Measurements from ENCODE around the gene TMEM140.
"Not testable (repeated sequence)": the region's sequence is repeated elsewhere in the genome, so short reads cannot be mapped to it uniquely, and the experiment has no call there.

The TMEM140 gene

DNA sequence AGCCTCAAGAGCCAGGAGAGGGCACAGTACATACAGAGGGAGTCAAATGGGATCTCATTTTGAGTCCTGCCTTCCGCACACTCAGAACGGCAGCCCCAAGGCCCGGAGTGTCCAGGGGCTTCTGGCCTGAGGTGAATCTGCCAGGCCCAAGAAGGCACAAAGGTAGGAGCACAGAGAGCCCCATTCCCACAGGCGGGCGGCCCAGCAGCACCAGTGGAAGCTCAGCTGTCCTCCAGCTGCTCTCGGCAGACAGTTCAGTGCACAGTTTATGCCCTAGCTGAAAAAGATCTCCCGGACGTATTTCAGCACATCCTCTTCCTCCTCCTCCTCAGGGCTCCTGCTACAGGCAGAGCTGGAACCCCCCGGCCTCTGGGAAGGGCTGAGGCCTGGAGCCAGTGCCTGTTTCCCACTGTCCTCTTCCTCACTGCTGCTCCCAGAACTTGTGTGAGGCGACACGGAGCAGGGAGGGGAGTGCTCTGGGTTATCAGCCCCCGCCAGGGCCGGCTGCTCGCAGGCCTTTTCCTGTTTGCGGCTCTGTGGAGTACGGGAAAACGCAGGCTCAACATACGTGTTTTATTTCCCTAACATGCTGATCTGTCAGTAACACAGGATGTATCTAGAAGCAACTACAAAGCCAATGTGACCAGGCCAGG, 18.6 kb downstream of the TMEM140 start:
- peaks cover 12% of the 10 kb centered on the region for H3K4me1 ChIP-seq (ENCODE audit: control insufficient read depth, insufficient read depth, low read length, poor library complexity, severe bottlenecking)
- WGBS, 2 experiments (ENCODE audit: insufficient coverage in 2 of 2), result 94 to 99% methylated on average over 12 to 18 of the region's 18 CpGs
- H3K9me3 ChIP-seq (ENCODE audit: control insufficient read depth, low read length), result peaks cover 10% of the 10 kb centered on the region
- no peak overlapping the region for H3K27ac ChIP-seq (ENCODE audit: low read depth, low read length, severe bottlenecking)
- no peak overlapping the region for H3K4me3 ChIP-seq (ENCODE audit: extremely low read depth, insufficient read depth, low read length, poor library complexity, severe bottlenecking)
- peaks cover 64% of the 10 kb centered on the region for H3K36me3 ChIP-seq (ENCODE audit: control insufficient read depth, insufficient read depth, low read length)

DNA sequence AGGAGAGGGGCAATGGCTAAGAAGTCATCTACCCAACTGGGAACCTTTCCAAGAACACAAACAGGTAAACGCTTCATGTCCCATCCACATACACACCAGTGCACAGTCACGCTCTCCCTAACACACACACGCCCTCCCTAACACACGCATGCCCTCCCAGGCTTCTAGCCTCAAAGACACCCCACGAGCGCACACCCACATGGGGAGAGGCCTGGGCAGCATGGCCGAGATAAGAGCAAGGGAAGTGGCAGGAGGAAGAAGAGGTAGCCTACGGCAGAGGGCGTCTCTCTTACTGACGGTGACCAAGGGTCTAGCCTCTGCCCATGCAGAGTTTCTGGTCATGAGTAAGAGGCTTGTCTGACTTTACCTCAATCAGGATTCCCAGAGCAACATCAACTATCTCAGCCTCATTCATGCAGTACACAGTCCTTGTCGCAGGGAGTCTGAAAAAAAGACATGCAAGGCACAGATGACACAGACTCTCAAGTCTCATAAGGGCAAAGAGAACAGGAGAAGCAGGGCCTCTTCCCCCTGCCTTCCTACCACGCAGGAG, 19.6 kb downstream of the TMEM140 start:
- Histone ChIP-seq H3K36me3 (ENCODE audit: control insufficient read depth, insufficient read depth, low read length) (peaks cover 59% of the 10 kb centered on the region), H3K4me1 (ENCODE audit: control insufficient read depth, insufficient read depth, low read length, poor library complexity, severe bottlenecking) (peaks cover 12% of the 10 kb centered on the region), H3K27ac (ENCODE audit: low read depth, low read length, severe bottlenecking) (no peak overlapping the region), H3K4me3 (ENCODE audit: extremely low read depth, insufficient read depth, low read length, poor library complexity, severe bottlenecking) (no peak overlapping the region), H3K9me3 (ENCODE audit: control insufficient read depth, low read length) (peaks cover 5% of the 10 kb centered on the region)
- 84 to 92% methylated on average over 5 to 9 of the region's 12 CpGs for WGBS, 2 experiments (ENCODE audit: insufficient coverage in 2 of 2)

DNA sequence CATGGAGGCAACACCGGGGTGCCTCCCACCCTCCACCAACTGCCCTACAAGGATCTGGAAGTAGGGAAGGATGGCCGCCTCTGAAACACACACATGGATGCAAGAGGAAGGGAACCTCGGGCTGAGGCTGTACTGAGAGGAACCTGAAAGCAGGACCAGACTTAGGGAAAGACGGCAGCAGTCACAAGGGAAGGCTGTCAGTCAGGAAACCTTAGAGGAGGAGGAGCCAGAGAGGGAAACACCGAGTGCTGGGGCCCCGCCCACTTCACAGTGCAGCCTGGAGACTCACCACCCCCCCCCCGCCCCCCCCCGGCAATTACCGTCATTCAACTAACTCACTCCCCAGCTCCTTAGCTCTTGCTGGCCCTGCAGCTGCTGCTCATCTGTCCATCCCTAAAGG, 20.1 kb downstream of the TMEM140 start:
- 83 to 94% methylated on average over 2 of the region's 9 CpGs for WGBS, 2 experiments (ENCODE audit: insufficient coverage in 2 of 2)
- no peak overlapping the region for H3K27ac ChIP-seq (ENCODE audit: low read depth, low read length, severe bottlenecking)
- H3K4me1 ChIP-seq (ENCODE audit: control insufficient read depth, insufficient read depth, low read length, poor library complexity, severe bottlenecking), result peaks cover 12% of the 10 kb centered on the region
- H3K9me3 ChIP-seq (ENCODE audit: control insufficient read depth, low read length), result no peaks in the 10 kb centered on the region
- H3K4me3 ChIP-seq (ENCODE audit: extremely low read depth, insufficient read depth, low read length, poor library complexity, severe bottlenecking), result no peak overlapping the region
- H3K36me3 ChIP-seq (ENCODE audit: control insufficient read depth, insufficient read depth, low read length), result peaks cover 59% of the 10 kb centered on the region

DNA sequence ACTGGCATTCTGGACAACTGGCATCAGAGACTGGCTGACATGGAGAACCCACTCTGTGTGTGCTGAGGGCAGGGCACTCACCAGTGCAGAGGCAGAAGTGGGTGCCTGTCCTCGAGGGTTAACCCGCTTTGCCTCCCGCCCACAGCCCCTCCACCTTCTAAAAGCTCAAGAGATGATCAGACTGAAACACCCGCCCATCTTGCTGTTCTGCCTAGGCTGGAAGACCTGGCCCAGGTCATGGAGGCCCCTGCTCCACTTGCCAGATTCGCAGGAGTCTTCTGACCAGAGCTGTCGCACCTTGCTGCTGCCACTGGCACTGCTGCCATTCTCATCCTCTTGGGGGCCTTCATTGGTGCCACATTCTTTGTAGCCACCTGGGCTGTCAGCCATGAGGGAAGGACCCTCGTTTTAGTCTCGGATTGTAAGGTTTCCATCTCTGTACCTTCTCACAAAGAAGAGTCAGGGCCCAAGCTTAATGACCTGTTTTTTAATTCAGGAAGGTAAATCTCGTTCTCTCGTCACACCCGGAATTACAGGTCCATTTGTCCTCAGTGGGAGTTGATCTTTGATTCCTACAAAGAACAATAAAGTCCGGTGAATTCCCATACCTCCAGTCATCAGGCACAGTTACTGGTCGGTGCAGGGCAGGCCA, 20.7 kb downstream of the TMEM140 start:
- peaks cover 57% of the 10 kb centered on the region for H3K36me3 ChIP-seq (ENCODE audit: control insufficient read depth, insufficient read depth, low read length)
- peaks cover 12% of the 10 kb centered on the region for H3K4me1 ChIP-seq (ENCODE audit: control insufficient read depth, insufficient read depth, low read length, poor library complexity, severe bottlenecking)
- WGBS, 2 experiments (ENCODE audit: insufficient coverage in 2 of 2), result 89 to 96% methylated on average over 11 to 12 of the region's 13 CpGs
- H3K4me3 ChIP-seq (ENCODE audit: extremely low read depth, insufficient read depth, low read length, poor library complexity, severe bottlenecking), result no peak overlapping the region
- no peaks in the 10 kb centered on the region for H3K9me3 ChIP-seq (ENCODE audit: control insufficient read depth, low read length)
- H3K27ac ChIP-seq (ENCODE audit: low read depth, low read length, severe bottlenecking), result no peak overlapping the region

DNA sequence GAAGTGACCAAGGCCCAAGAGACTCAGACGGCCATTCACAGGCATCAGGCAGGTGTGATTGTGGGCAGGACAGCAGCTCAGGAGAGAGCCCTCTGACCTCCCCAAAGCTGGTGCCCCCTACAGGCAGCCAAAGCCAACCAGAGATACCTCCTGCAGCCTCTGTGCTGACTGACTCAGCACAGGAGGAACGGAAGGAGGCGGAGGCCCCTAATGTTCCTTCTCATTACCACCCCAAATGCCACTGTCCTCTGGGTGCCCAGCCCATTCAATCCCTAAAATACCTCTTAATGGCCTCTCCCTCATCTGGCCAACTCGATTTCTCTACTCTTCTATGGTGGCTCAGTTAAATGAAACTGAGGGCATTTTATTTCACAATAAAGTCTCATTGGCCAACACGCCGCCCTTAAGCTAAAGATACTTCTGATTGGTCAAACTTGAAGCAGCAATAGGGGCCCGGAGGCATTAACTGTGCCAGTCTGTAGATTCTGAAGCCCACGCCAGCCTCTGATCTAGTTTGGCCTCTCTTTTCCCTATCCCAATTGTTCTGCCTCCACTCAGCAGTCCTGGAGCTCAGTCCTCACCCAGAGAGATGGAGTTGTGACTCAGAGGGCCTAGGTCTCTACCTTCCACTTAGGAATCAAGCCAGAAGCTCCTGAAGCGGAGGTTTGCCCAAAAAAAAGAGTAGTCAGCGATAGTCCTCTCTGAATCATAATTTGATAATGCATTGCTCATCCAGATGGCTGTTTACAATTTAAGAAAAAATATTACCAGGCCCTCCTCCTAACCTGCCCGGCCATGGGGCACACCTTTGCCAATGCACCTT, 21.5 kb downstream of the TMEM140 start:
- 69 to 72% methylated on average over 7 to 9 of the region's 11 CpGs for WGBS, 2 experiments (ENCODE audit: insufficient coverage in 2 of 2)
- Histone ChIP-seq H3K4me3 (ENCODE audit: extremely low read depth, insufficient read depth, low read length, poor library complexity, severe bottlenecking) (peak overlapping the region; percentile 84), H3K9me3 (ENCODE audit: control insufficient read depth, low read length) (no peaks in the 10 kb centered on the region), H3K36me3 (ENCODE audit: control insufficient read depth, insufficient read depth, low read length) (peaks cover 50% of the 10 kb centered on the region), H3K4me1 (ENCODE audit: control insufficient read depth, insufficient read depth, low read length, poor library complexity, severe bottlenecking) (peaks cover 12% of the 10 kb centered on the region), H3K27ac (ENCODE audit: low read depth, low read length, severe bottlenecking) (peak overlapping the region; percentile 92)

DNA sequence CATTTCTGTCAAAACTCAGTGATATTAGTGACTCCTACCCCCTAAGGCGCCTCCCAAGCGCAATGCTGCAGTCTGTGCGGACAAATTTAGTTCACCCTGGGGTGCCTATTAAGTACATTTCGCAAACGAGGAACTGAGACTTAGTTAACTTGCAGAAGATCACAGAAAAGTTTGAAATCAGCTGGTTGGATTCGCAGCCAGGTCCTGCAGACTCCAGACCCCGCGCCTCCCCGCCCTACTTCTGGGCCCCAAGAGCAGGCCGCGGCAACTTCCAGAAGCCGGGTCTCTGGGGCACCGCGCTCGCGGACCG, 22.0 kb downstream of the TMEM140 start:
- Histone ChIP-seq H3K9me3 (ENCODE audit: control insufficient read depth, low read length) (no peaks in the 10 kb centered on the region), H3K4me3 (ENCODE audit: extremely low read depth, insufficient read depth, low read length, poor library complexity, severe bottlenecking) (peak overlapping the region; percentile 84), H3K36me3 (ENCODE audit: control insufficient read depth, insufficient read depth, low read length) (peaks cover 44% of the 10 kb centered on the region), H3K4me1 (ENCODE audit: control insufficient read depth, insufficient read depth, low read length, poor library complexity, severe bottlenecking) (peaks cover 12% of the 10 kb centered on the region), H3K27ac (ENCODE audit: low read depth, low read length, severe bottlenecking) (peak overlapping the region; percentile 92)
- WGBS, 2 experiments (ENCODE audit: insufficient coverage in 2 of 2), result 0 to 2% methylated on average over 9 to 13 of the region's 17 CpGs

DNA sequence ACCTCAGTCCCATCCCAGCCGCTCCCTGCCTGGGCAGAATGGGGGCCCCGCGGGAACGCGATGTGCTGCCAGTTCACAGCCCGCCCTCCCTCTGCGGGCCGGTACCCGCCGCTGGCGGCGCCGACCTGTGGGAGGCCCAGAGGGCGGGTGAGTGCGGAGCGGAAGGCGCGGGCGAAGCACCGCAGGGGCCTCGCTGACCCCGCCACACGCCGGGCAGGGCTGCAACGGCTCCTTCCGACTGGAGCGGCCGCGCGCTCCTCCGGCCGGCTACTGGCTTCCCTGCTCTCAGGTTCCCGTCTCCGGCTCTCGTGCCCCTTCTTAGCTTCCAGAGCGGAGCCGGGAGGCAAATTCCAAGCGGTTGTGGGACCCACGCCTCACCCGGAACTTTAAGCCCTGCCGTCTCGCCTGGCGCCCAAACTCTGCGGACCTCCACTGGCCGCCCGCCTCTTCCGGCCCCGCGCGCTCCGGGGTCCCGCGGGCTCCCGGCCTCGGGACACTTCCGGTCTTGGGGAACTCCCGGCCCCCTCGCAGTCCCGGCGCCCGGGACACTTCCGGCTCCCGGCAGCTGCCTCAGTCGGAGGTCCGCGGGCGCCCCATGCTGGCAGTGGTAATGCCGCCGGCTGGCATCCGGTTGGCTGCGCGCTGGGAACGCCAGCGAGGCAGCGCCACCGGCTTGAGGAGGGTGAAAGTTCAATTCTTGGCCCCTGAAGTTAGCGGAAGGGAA, 22.6 kb downstream of the TMEM140 start, which contains the start of gene CYREN:
Gene CYREN, minus strand, starts transcription at position 434 of the 724 bp plus-strand sequence. CDS start 1,785 bp downstream, outside the sequence.
- Histone ChIP-seq H3K4me1 (ENCODE audit: control insufficient read depth, insufficient read depth, low read length, poor library complexity, severe bottlenecking) (peaks cover 12% of the 10 kb centered on the region), H3K36me3 (ENCODE audit: control insufficient read depth, insufficient read depth, low read length) (peaks cover 39% of the 10 kb centered on the region), H3K27ac (ENCODE audit: low read depth, low read length, severe bottlenecking) (peak within 1 kb of the TSS; percentile 92), H3K9me3 (ENCODE audit: control insufficient read depth, low read length) (no peaks in the 10 kb centered on the region), H3K4me3 (ENCODE audit: extremely low read depth, insufficient read depth, low read length, poor library complexity, severe bottlenecking) (peak within 1 kb of the TSS; percentile 84)
- 0% methylated on average over 66 to 75 of the region's 77 CpGs for WGBS, 2 experiments (ENCODE audit: insufficient coverage in 2 of 2)

DNA sequence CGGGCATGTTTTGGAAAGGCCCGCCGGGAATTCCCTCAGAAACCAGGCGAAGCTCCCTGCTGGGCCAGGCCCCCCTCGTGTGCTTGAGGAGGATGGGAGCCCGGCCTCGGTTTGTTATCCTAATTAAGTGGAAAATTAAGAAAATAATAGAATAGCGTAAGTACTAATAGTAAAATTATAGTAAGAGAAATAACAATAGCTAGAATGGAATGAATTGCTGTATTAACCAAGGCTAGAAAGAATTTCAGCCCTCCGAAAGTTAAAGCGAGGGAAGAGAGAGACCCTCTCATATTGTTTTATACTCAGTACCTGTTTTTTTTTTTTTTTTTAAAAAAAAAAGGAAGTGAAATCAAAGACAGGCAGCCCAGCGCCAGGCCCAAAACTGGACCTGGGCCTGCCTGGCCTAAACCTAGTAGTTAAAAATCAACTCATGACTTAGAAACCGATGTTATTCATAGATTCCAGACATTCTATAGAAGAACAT, 23.2 kb downstream of the TMEM140 start:
- 0 to 4% methylated on average over 3 to 4 of the region's 12 CpGs for WGBS, 2 experiments (ENCODE audit: insufficient coverage in 2 of 2)
- Histone ChIP-seq H3K27ac (ENCODE audit: low read depth, low read length, severe bottlenecking) (peak overlapping the region; percentile 92), H3K4me3 (ENCODE audit: extremely low read depth, insufficient read depth, low read length, poor library complexity, severe bottlenecking) (peak overlapping the region; percentile 84), H3K4me1 (ENCODE audit: control insufficient read depth, insufficient read depth, low read length, poor library complexity, severe bottlenecking) (peaks cover 12% of the 10 kb centered on the region), H3K36me3 (ENCODE audit: control insufficient read depth, insufficient read depth, low read length) (peaks cover 33% of the 10 kb centered on the region)
- not testable (repeated sequence) for H3K9me3 ChIP-seq (ENCODE audit: control insufficient read depth, low read length)

DNA sequence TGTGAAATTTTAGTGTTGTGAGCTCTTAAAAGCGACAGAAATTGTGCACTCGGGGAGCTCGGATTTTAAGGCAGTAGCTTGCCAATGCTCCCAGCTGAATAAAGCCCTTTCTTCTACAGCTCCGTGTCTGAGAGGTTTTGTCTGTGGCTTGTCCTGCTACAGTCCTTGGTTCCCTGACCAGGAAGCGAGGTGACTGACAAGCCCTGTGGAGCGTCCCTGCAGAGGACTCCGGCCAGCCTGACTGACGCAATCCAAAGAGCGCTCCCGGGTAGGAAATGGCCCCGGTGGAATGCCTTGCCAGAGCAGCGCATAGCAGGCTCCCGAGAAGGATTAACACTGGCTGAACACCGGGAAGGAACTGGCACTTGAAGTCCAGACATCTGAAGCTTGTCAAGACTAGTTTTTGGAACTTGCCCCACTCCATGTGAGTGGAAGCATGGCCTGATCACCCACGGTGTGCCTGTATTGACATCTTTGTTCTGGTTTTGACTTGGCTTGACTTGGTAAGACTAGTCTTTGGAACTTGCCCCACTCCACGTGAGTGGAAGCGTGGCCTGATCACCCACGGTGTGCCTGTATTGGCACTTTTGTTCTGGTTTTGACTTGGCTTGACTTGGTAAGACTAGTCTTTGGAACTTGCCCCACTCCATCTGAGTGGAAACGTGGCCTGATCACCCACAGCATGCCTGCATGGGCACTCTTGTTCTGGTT, 23.9 kb downstream of the TMEM140 start:
- H3K27ac ChIP-seq (ENCODE audit: low read depth, low read length, severe bottlenecking); H3K9me3 ChIP-seq (ENCODE audit: control insufficient read depth, low read length); H3K4me3 ChIP-seq (ENCODE audit: extremely low read depth, insufficient read depth, low read length, poor library complexity, severe bottlenecking): not testable (repeated sequence)
- 92% methylated on average over 16 to 18 of the region's 19 CpGs for WGBS, 2 experiments (ENCODE audit: insufficient coverage in 2 of 2)
- Histone ChIP-seq H3K36me3 (ENCODE audit: control insufficient read depth, insufficient read depth, low read length) (peaks cover 26% of the 10 kb centered on the region), H3K4me1 (ENCODE audit: control insufficient read depth, insufficient read depth, low read length, poor library complexity, severe bottlenecking) (peaks cover 12% of the 10 kb centered on the region)

Measured in mesodermal cell (in vitro differentiated cells).